Esophagus muscularis mucosa (tissue), 3 donors: ENCODE measurements around the gene SAMD7.

Experiments used
- CTCF ChIP-seq, 3 experiments: fragments of 200-600 bp in 2 of 3; fragments of 450-650 bp in 1 of 3; sonication (generic) in 2 of 3; IDR thresholded peaks; one replicate each; pipeline ENCODE4 v1.5.1; 2017 to 2019; ENCODE audit warnings: antibody characterized with exemption in 3 of 3, mild to moderate bottlenecking in 2 of 3, moderate library complexity in 1 of 3
- POLR2A ChIP-seq: fragments of 450-650 bp; IDR thresholded peaks from one replicate; pipeline ENCODE4 v1.6.1; 2017; ENCODE audit warnings: antibody characterized with exemption, moderate library complexity, mild to moderate bottlenecking, low read depth
- POLR2AphosphoS5 ChIP-seq, 2 donors: sonication (generic); formaldehyde crosslinking; IDR thresholded peaks; one replicate each; pipeline ENCODE4 v1.6.1; 2017; ENCODE audit warnings: antibody characterized with exemption in 2 of 2

GRCh38 chr3:169861871-169862270 is 49.5 kb upstream of the SAMD7 start:
- TF ChIP-seq POLR2A = no peak
- TF ChIP-seq CTCF (IDR thresholded peaks at IDR 0.05) = no peak
- TF ChIP-seq POLR2AphosphoS5 (IDR thresholded peaks at IDR 0.05) = no peak
